Testis (tissue), 3 donors: ENCODE results near the gene ISLR. TPM values are rescaled to one million over a fixed set of nuclear protein-coding genes. Genes with fewer than 3 reads are reported as not detected.
A peak's percentile ranks its signal among the peaks of the same experiment; 100 is the strongest.

Source experiments
- DNase-seq: peaks from one replicate; pipeline ENCODE4 v3.0.0-alpha.2; 2019
- H3K27ac ChIP-seq, 2 donors: fragments of 200-600 bp; sonication (generic); one replicate each; pipeline ENCODE4 v1.5.1; 2019
- H3K27me3 ChIP-seq: fragments of 200-600 bp; sonication (generic); one replicate; pipeline ENCODE4 v1.5.1; 2019
- H3K36me3 ChIP-seq: fragments of 200-600 bp; sonication (generic); one replicate; pipeline ENCODE4 v1.5.1; 2017; ENCODE audit warnings: low read depth; ENCODE audit errors: missing control alignments
- H3K4me1 ChIP-seq: fragments of 200-600 bp; sonication (generic); one replicate; pipeline ENCODE4 v1.5.1; 2019
- H3K4me3 ChIP-seq, 2 donors: fragments of 200-600 bp; sonication (generic); one replicate each; pipeline ENCODE4 v1.5.1; 2017 to 2019
- H3K9me3 ChIP-seq: fragments of 200-600 bp; sonication (generic); one replicate; pipeline ENCODE4 v1.5.1; 2017
- CTCF ChIP-seq, 3 experiments: fragments of 450-650 bp in 2 of 3; fragments of 200-600 bp in 1 of 3; sonication (generic) in 1 of 3; IDR thresholded peaks; one replicate each; pipeline ENCODE4 v1.5.1; 2016 to 2019; ENCODE audit warnings: antibody characterized with exemption in 3 of 3, mild to moderate bottlenecking in 2 of 3, moderate library complexity in 1 of 3
- POLR2A ChIP-seq: fragments of 450-650 bp; IDR thresholded peaks from one replicate; pipeline ENCODE4 v1.6.1; 2017; ENCODE audit warnings: antibody characterized with exemption, mild to moderate bottlenecking, moderate library complexity
- WGBS, 2 donors: methylation state at CpG; one replicate each; pipeline ENCODE4 v1.1.5; 2018; 5-methylcytosine and 5-hydroxymethylcytosine counted together
- intact Hi-C: fragments of 100-400 bp; cut with DNase I; formaldehyde crosslinking; loops from one replicate; pipeline ENCODE4 v1.15.1; 2023; ENCODE audit warnings: low total_unique reads
- polyA plus RNA-seq: library from polyadenylated mRNA; stranded (reverse); fragments of 350-450 nt; fragmentation: Illumina TruSeq; extraction: RNeasy Lipid Tissue Mini Kit (QIAGEN cat#74804); gene quantifications from one replicate; pipeline ENCODE4 v1.2.3, GENCODE V29; 2014; ENCODE audit warnings: low read depth, low replicate concordance; ENCODE audit not compliant: insufficient read depth
- total RNA-seq, 2 donors: library from RNA; depleted of rRNA; stranded (reverse); fragments of >200 nt; gene quantifications; one replicate each; pipeline ENCODE4 v1.2.3, GENCODE V29; 2016

The ISLR gene
- total and polyA plus RNA-seq, 3 donors from 2014 or later: 24.0 to 73.7 (median 39.5) TPM

DNA sequence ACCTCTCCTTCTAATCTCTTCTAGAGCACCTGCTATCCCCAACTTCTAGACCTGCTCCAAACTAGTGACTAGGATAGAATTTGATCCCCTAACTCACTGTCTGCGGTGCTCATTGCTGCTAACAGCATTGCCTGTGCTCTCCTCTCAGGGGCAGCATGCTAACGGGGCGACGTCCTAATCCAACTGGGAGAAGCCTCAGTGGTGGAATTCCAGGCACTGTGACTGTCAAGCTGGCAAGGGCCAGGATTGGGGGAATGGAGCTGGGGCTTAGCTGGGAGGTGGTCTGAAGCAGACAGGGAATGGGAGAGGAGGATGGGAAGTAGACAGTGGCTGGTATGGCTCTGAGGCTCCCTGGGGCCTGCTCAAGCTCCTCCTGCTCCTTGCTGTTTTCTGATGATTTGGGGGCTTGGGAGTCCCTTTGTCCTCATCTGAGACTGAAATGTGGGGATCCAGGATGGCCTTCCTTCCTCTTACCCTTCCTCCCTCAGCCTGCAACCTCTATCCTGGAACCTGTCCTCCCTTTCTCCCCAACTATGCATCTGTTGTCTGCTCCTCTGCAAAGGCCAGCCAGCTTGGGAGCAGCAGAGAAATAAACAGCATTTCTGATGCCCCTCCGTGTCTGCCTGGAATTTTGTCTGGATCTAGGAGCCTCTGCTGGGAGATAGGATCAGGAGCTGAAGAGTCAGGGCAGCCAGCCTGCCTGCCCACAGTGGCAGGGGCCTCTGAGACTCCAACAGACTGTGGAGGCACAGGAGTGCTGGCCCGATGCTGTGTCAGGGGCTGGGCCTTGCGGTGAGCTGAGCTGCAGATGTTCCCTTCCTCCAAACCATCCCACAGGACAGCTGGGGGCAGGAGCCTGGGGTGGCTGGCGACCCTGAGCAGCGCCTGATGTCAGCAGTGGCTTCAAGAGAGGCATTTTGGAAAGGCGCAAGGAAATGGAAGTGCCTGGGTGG, 3.0 kb downstream of the ISLR start:
- intact Hi-C loops: no loop called here
- no peak overlapping the region for H3K4me3 ChIP-seq
- no peak for DNase-seq
- no peaks in the 10 kb centered on the region for H3K27me3 ChIP-seq
- H3K4me1 ChIP-seq: peaks cover 56% of the 10 kb centered on the region
- H3K36me3 ChIP-seq: no peaks in the 10 kb centered on the region
- 60 to 74% methylated on average over 9 to 10 of the region's 10 CpGs for WGBS, 2 donors
- TF ChIP-seq POLR2A (no peak), CTCF (IDR thresholded peaks at IDR 0.05) (no peak)
- H3K9me3 ChIP-seq: no peaks in the 10 kb centered on the region
- H3K27ac ChIP-seq: peak overlapping the region in 1 of 2 donors; percentile 66

DNA sequence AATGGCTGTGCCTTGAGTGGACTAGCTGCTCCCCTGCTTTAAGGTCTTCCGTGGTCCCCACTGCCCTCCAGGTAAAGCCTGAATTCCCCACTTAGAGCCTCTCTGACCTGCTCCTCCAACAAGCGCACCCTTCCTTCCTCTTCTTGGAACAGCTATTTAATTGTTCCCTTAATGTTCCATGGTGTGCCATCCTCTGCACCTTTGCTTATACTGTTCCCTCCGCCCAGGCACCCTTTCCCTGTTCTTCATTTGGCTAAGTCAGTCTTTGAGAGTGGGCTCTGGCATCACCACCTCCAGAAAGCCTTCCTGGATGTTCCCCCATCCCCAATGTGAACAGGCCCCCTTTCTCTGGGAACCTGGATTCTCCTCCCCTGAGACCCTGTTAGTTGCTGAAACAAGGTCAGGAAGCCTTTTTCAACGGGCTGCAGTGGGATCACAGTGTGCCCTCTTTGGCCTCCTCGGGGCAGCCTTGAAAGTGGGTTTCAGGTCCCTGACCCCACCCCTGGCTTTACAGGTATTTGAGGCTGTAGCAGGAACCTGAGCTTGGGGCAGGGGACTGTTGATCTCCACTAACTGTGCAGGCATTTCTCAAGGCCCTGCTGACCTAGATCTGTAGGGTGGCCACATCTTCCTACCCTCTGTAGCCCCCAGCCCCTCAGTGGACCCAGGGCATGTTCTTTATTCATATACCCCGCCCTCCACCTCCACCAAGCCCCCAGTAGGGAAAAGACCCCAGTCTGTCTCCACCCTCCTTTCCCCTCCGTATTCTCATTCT, 5.0 kb downstream of the ISLR start:
- intact Hi-C loops: no loop called here
- Histone ChIP-seq H3K27me3 (no peaks in the 10 kb centered on the region), H3K9me3 (no peaks in the 10 kb centered on the region), H3K27ac (peak overlapping the region in 1 of 2 donors; percentile 56), H3K36me3 (no peaks in the 10 kb centered on the region), H3K4me1 (peaks cover 38% of the 10 kb centered on the region), H3K4me3 (no peak overlapping the region)
- 79 to 80% methylated on average over 6 to 7 of the region's 7 CpGs for WGBS, 2 donors
- DNase-seq: no peak
- TF ChIP-seq CTCF (IDR thresholded peaks at IDR 0.05) (no peak), POLR2A (no peak)

- TF ChIP-seq CTCF (IDR thresholded peaks at IDR 0.05) (no peak), POLR2A (no peak)
- WGBS, 2 donors: 38 to 45% methylated on average over 11 to 13 of the region's 13 CpGs
- no peaks in the 10 kb centered on the region for H3K36me3 ChIP-seq
- peak overlapping the region in 1 of 2 donors; percentile 56 for H3K27ac ChIP-seq
- peaks cover 32% of the 10 kb centered on the region for H3K4me1 ChIP-seq
- H3K27me3 ChIP-seq: no peaks in the 10 kb centered on the region
- no peak overlapping the region for H3K4me3 ChIP-seq
- intact Hi-C loops: no loop called here
- no peaks in the 10 kb centered on the region for H3K9me3 ChIP-seq
- DNase-seq: peak; percentile 84
Measured at GRCh38 chr15:74179101-74179841, 5.8 kb downstream of the ISLR start.

GRCh38 chr15:74179983-74180880, 6.7 kb downstream of the ISLR start:
- no peak for DNase-seq
- Histone ChIP-seq H3K36me3 (no peaks in the 10 kb centered on the region), H3K4me1 (peaks cover 31% of the 10 kb centered on the region), H3K9me3 (no peaks in the 10 kb centered on the region), H3K27ac (no peak overlapping the region), H3K27me3 (no peaks in the 10 kb centered on the region), H3K4me3 (no peak overlapping the region)
- intact Hi-C loops: no loop called here
- WGBS, 2 donors: 48 to 64% methylated on average over 7 to 17 of the region's 17 CpGs
- TF ChIP-seq POLR2A: no peak
- no peak for TF ChIP-seq CTCF (IDR thresholded peaks at IDR 0.05)
